H9 (cell line): ENCODE measurements around the gene ARPP19. TPM values are rescaled to one million over a fixed set of nuclear protein-coding genes. Genes with fewer than 3 reads are reported as not detected.

ENCODE experiments used
- DNase-seq: peaks from one replicate; pipeline ENCODE4 v3.0.0-alpha.2; 2017
- H2AFZ ChIP-seq: one replicate; pipeline ENCODE4 v1.6.1; 2013; ENCODE audit warnings: mild to moderate bottlenecking, low read length, control low read depth, moderate library complexity
- H2AK5ac ChIP-seq: 2 replicates; pipeline ENCODE4 v1.6.1; 2013; ENCODE audit warnings: low read length, control low read depth, mixed read lengths; ENCODE audit not compliant: insufficient read length
- H2BK120ac ChIP-seq: one replicate; pipeline ENCODE4 v1.6.1; 2013; ENCODE audit warnings: low read depth, mild to moderate bottlenecking, low read length, control low read depth, inconsistent platforms; ENCODE audit not compliant: poor library complexity, severe bottlenecking
- H2BK12ac ChIP-seq: 2 replicates; pipeline ENCODE4 v1.6.1; 2013; ENCODE audit warnings: low read length, control low read depth, mixed read lengths, low read depth; ENCODE audit not compliant: insufficient read length
- H2BK15ac ChIP-seq: 2 replicates; pipeline ENCODE4 v1.6.1; 2013; ENCODE audit warnings: low read depth, low read length, control low read depth
- H2BK20ac ChIP-seq: one replicate; pipeline ENCODE4 v1.6.1; 2013; ENCODE audit warnings: low read depth, mild to moderate bottlenecking, low read length, control low read depth, inconsistent platforms; ENCODE audit not compliant: poor library complexity, severe bottlenecking
- H2BK5ac ChIP-seq: 2 replicates; pipeline ENCODE4 v1.6.1; 2013; ENCODE audit warnings: low read length, control low read depth, mixed read lengths; ENCODE audit not compliant: insufficient read length
- H3K14ac ChIP-seq: 2 replicates; pipeline ENCODE4 v1.6.1; 2013; ENCODE audit warnings: low read length, control low read depth; ENCODE audit not compliant: insufficient read depth
- H3K18ac ChIP-seq: 2 replicates; pipeline ENCODE4 v1.6.1; 2013; ENCODE audit warnings: low read depth, mild to moderate bottlenecking, mixed read lengths, low read length, control low read depth; ENCODE audit not compliant: insufficient read length
- H3K23ac ChIP-seq: 2 replicates; pipeline ENCODE4 v1.6.1; 2013; ENCODE audit warnings: low read length, control low read depth, mixed read lengths, low read depth; ENCODE audit not compliant: insufficient read length
- H3K23me2 ChIP-seq: 2 replicates; pipeline ENCODE4 v1.6.1; 2013; ENCODE audit warnings: low read depth, mild to moderate bottlenecking, mixed read lengths, low read length, control low read depth; ENCODE audit not compliant: insufficient read length, poor library complexity, severe bottlenecking
- H3K27ac ChIP-seq: 2 replicates; pipeline ENCODE4 v1.5.1; 2013; ENCODE audit warnings: low read length, control low read depth, mixed read lengths, low read depth; ENCODE audit not compliant: insufficient read length
- H3K27me3 ChIP-seq: 2 replicates; pipeline ENCODE4 v1.6.1; 2013; ENCODE audit warnings: low read length, control low read depth, inconsistent platforms; ENCODE audit not compliant: insufficient read depth
- H3K4ac ChIP-seq: 2 replicates; pipeline ENCODE4 v1.6.1; 2013; ENCODE audit warnings: low read depth, mild to moderate bottlenecking, control low read depth, inconsistent platforms, low read length, moderate library complexity
- H3K4me1 ChIP-seq: 2 replicates; pipeline ENCODE4 v1.6.1; 2013; ENCODE audit warnings: low read length, control low read depth, inconsistent platforms; ENCODE audit not compliant: insufficient read depth
- H3K4me2 ChIP-seq: 2 replicates; pipeline ENCODE4 v1.6.1; 2013; ENCODE audit warnings: low read length, control low read depth, mixed read lengths; ENCODE audit not compliant: insufficient read length, insufficient read depth
- H3K56ac ChIP-seq: 2 replicates; pipeline ENCODE4 v1.6.1; 2013; ENCODE audit warnings: low read depth, mild to moderate bottlenecking, mixed read lengths, low read length, control low read depth; ENCODE audit not compliant: insufficient read length
- H3K79me1 ChIP-seq: 2 replicates; pipeline ENCODE4 v1.6.1; 2013; ENCODE audit warnings: low read depth, mild to moderate bottlenecking, moderate library complexity, low read length, control low read depth, inconsistent platforms; ENCODE audit not compliant: insufficient read depth, poor library complexity, severe bottlenecking
- H3K79me2 ChIP-seq: 2 replicates; pipeline ENCODE4 v1.6.1; 2013; ENCODE audit warnings: low read length, control low read depth, inconsistent platforms; ENCODE audit not compliant: insufficient read depth
- H3K9ac ChIP-seq: 2 replicates; pipeline ENCODE4 v1.6.1; 2013; ENCODE audit warnings: low read length, control low read depth, mixed read lengths; ENCODE audit not compliant: insufficient read length; ENCODE audit errors: extremely low read depth
- H3K9me3 ChIP-seq: one replicate; pipeline ENCODE4 v1.6.1; 2013; ENCODE audit warnings: low read depth, low read length, inconsistent platforms; ENCODE audit not compliant: control insufficient read depth
- H3T11ph ChIP-seq: one replicate; pipeline ENCODE4 v1.6.1; 2013; ENCODE audit warnings: mild to moderate bottlenecking, low read length, control low read depth, inconsistent platforms
- H4K20me1 ChIP-seq: one replicate; pipeline ENCODE4 v1.6.1; 2013; ENCODE audit not compliant: control insufficient read depth, insufficient read length, insufficient read depth
- H4K5ac ChIP-seq: 2 replicates; pipeline ENCODE4 v1.6.1; 2013; ENCODE audit warnings: low read depth, mild to moderate bottlenecking, mixed read lengths, low read length, control low read depth; ENCODE audit not compliant: insufficient read length
- H4K8ac ChIP-seq: replicated peaks from 2 replicates; pipeline ENCODE4 v1.6.1; 2013; ENCODE audit warnings: low read length, control low read depth, mixed read lengths, low read depth; ENCODE audit not compliant: insufficient read length
- H4K91ac ChIP-seq: 2 replicates; pipeline ENCODE4 v1.6.1; 2013; ENCODE audit warnings: low read depth, mild to moderate bottlenecking, moderate library complexity, mixed read lengths, low read length, control low read depth; ENCODE audit not compliant: insufficient read length
- H3K27ac Mint-ChIP-seq, 3 experiments: 2 replicates in 2 of 3; 3 replicates in 1 of 3; pipeline ENCODE4 v1.8.0; 2020 to 2021; ENCODE audit warnings: mixed read lengths in 3 of 3, mild to moderate bottlenecking in 1 of 3, moderate library complexity in 1 of 3
- H3K27me3 Mint-ChIP-seq: 2 replicates; pipeline ENCODE4 v1.8.0; 2021; ENCODE audit warnings: low read depth, mild to moderate bottlenecking, moderate library complexity, mixed read lengths
- H3K36me3 Mint-ChIP-seq, 3 experiments: 2 replicates in 2 of 3; 3 replicates in 1 of 3; pipeline ENCODE4 v1.8.0; 2020 to 2021; ENCODE audit warnings: low read depth in 3 of 3, mixed read lengths in 3 of 3; ENCODE audit not compliant: insufficient read depth in 1 of 3
- H3K4me1 Mint-ChIP-seq, 2 experiments: 2 replicates each; pipeline ENCODE4 v1.8.0; 2020; ENCODE audit warnings: mixed read lengths in 2 of 2
- H3K4me3 Mint-ChIP-seq, 2 experiments: 2 replicates in 1 of 2; 3 replicates in 1 of 2; pipeline ENCODE4 v1.8.0; 2020 to 2021; ENCODE audit warnings: mild to moderate bottlenecking in 2 of 2, mixed read lengths in 2 of 2, moderate library complexity in 1 of 2
- H3K9me3 Mint-ChIP-seq, 2 experiments: 2 replicates in 1 of 2; 3 replicates in 1 of 2; pipeline ENCODE4 v1.8.0; 2020; ENCODE audit warnings: mild to moderate bottlenecking in 2 of 2, mixed read lengths in 2 of 2, moderate library complexity in 1 of 2
- WGBS: extraction: QIAGEN DNeasy Blood & Tissue Kit; methylation state at CpG from one replicate; pipeline ENCODE4 v1.1.7; 2013; ENCODE audit warnings: missing lambda C conversion rate, low lambda C conversion rate, mixed read lengths; ENCODE audit not compliant: insufficient read length; ENCODE audit errors: extremely low coverage; 5-methylcytosine and 5-hydroxymethylcytosine counted together
- total RNA-seq: library from RNA; stranded (reverse); gene quantifications from 2 replicates; pipeline ENCODE4 v1.2.1, GENCODE V29; 2021
- TF ChIP-seq, protein P1 (sequence below): fragments of 200-600 bp; sonication (generic); conservative IDR thresholded peaks from 3 replicates; pipeline ENCODE4 v1.8.0; 2021; ENCODE audit warnings: antibody characterized with exemption, mild to moderate bottlenecking

The ARPP19 gene
- total RNA-seq, 1 experiment from 2014 or later: 247 TPM

DNA sequence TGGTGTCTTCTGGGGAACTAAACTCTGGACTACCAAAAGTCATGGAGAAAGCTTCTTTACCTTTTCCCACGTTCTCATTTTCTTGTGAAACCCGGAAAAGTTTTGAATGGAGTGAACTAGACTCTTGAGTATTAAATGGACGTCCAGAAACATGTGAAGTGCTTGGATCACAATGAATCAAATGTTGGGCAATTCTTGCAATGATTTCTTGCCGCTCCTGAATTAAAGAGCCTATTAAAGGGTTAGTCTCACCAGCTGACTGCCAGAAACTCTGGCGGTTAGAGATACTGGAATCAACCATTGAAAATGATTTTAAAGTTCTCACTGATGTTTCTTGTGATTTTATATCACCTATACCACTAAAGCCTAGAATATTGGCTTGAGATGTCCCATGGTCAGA is 40.8 kb upstream of the ARPP19 start:
- DNase-seq: no peak

More for the DNA sequence above, 40.8 kb upstream of the ARPP19 start:
- H3T11ph ChIP-seq: no peak overlapping the region
- H2BK15ac ChIP-seq: no peak overlapping the region
- H3K4me1 ChIP-seq: no peaks in the 10 kb centered on the region; the same call in 1 of the 2 replicates
- H2BK20ac ChIP-seq: no peak overlapping the region
- no peak overlapping the region for H3K4me3 Mint-ChIP-seq
- H3K36me3 Mint-ChIP-seq: no peaks in the 10 kb centered on the region
- H4K5ac ChIP-seq: no peak overlapping the region
- H4K8ac ChIP-seq: no peak overlapping the region
- H2AFZ ChIP-seq: no peak overlapping the region
- H3K79me1 ChIP-seq: no peaks in the 10 kb centered on the region
- H3K27ac Mint-ChIP-seq: no peak overlapping the region
- H3K23ac ChIP-seq: no peak overlapping the region
- H2BK5ac ChIP-seq: no peak overlapping the region
- no peak overlapping the region for H3K14ac ChIP-seq
- H3K56ac ChIP-seq: no peak overlapping the region
- TF ChIP-seq, protein P1, sequence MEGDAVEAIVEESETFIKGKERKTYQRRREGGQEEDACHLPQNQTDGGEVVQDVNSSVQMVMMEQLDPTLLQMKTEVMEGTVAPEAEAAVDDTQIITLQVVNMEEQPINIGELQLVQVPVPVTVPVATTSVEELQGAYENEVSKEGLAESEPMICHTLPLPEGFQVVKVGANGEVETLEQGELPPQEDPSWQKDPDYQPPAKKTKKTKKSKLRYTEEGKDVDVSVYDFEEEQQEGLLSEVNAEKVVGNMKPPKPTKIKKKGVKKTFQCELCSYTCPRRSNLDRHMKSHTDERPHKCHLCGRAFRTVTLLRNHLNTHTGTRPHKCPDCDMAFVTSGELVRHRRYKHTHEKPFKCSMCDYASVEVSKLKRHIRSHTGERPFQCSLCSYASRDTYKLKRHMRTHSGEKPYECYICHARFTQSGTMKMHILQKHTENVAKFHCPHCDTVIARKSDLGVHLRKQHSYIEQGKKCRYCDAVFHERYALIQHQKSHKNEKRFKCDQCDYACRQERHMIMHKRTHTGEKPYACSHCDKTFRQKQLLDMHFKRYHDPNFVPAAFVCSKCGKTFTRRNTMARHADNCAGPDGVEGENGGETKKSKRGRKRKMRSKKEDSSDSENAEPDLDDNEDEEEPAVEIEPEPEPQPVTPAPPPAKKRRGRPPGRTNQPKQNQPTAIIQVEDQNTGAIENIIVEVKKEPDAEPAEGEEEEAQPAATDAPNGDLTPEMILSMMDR: no peak
- H3K9me3 Mint-ChIP-seq: no peaks in the 10 kb centered on the region
- no peaks in the 10 kb centered on the region for H3K27me3 Mint-ChIP-seq
- no peak overlapping the region for H3K4me2 ChIP-seq
- no peak overlapping the region for H2BK12ac ChIP-seq
- H3K79me2 ChIP-seq: no peaks in the 10 kb centered on the region
- H3K27me3 ChIP-seq: no peaks in the 10 kb centered on the region
- H2AK5ac ChIP-seq: no peak overlapping the region
- no peak overlapping the region for H3K9ac ChIP-seq
- no peaks in the 10 kb centered on the region for H3K9me3 ChIP-seq
- WGBS: no CpG with 5 or more reads among the region's 5 CpGs
- H3K23me2 ChIP-seq: no peaks in the 10 kb centered on the region
- H4K20me1 ChIP-seq: no peaks in the 10 kb centered on the region
- no peak overlapping the region for H3K27ac ChIP-seq
- no peak overlapping the region for H3K4ac ChIP-seq
- H4K91ac ChIP-seq: no peak overlapping the region
- no peak overlapping the region for H3K18ac ChIP-seq
- H2BK120ac ChIP-seq: no peak overlapping the region
- peaks cover 6% of the 10 kb centered on the region in 2 experiments for H3K4me1 Mint-ChIP-seq
